ENCODE results near the gene PSG3.
"Not testable (repeated sequence)": the region's sequence is repeated elsewhere in the genome, so short reads cannot be mapped to it uniquely, and the experiment has no call there.

- TF ChIP-seq CTCF, POLR2A (IDR thresholded peaks at IDR 0.05): not testable (repeated sequence)
Measured at GRCh38 chr19:42788766-42789165, 48.5 kb upstream of the PSG3 start.

All from heart left ventricle (tissue), 13 donors.